AG04450 (cell line): ENCODE measurements around the gene LRTM2. TPM values are rescaled to one million over a fixed set of nuclear protein-coding genes. Genes with fewer than 3 reads are reported as not detected.

ENCODE experiments used
- CTCF ChIA-PET: fragments of 300-600, 350-600 bp; formaldehyde crosslinking; extraction: SDS; loops from one replicate; lab custom pipeline; 2022; ENCODE audit warnings: antibody characterized with exemption, inconsistent platforms; lab: Charles Lee
- POLR2A ChIA-PET: fragments of 350-600 bp; formaldehyde crosslinking; extraction: SDS; loops from one replicate; lab custom pipeline; 2021; ENCODE audit warnings: antibody characterized with exemption, inconsistent platforms; lab: Yijun Ruan, JAX
- DNase-seq: peaks from one replicate; pipeline ENCODE4 v3.0.0-alpha.2; 2011; ENCODE audit warnings: low read depth, low spot score
- H3K27ac ChIP-seq: one replicate; pipeline ENCODE4 v1.5.1; 2012; ENCODE audit warnings: low read depth, low read length, control low read depth
- H3K27me3 ChIP-seq: one replicate; pipeline ENCODE4 v1.6.0; 2012; ENCODE audit warnings: low read length; ENCODE audit not compliant: control insufficient read depth, insufficient read depth
- H3K4me3 ChIP-seq: 2 replicates; pipeline ENCODE4 v1.5.1; 2011; ENCODE audit warnings: mild to moderate bottlenecking, low read depth, low read length, control low read depth
- H3K9me3 ChIP-seq: 2 replicates; pipeline ENCODE4 v1.5.1; 2012; ENCODE audit warnings: low read length; ENCODE audit not compliant: control insufficient read depth, insufficient read depth
- polyA plus RNA-seq: library from polyadenylated mRNA; depleted of rRNA; stranded (reverse); fragments of >200 nt; gene quantifications from 2 replicates; pipeline ENCODE4 v1.2.3, GENCODE V29; 2011
- TF ChIP-seq, protein P1 (sequence below): IDR thresholded peaks from 2 replicates; pipeline ENCODE4 v1.5.1; 2011; ENCODE audit warnings: low read depth, low read length, control low read depth, inconsistent platforms

LRTM2 gene
- polyA plus RNA-seq, 1 experiment: not detected

DNA sequence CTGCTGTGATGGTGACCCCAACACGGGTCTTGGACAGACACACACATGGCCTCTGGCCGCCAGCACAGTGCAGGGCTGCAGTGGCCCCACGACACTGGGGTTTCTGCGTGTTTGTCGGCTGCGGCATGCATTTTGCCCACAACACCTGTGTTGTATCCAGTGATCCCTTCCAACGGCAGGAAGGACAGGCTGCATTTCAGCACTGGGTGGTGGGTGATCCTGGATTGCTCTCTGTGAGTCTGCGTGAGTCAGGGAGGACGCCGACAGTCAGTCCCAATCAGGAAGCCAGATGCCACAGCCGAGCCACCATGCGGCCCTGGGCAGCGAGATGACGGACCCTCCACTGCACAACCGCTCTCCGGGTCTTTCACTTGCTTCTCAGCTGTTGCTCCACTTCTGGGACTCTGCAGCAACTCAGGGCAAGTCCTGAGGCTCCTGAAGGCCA lies 20.6 kb downstream of the LRTM2 start:
- TF ChIP-seq, protein P1, sequence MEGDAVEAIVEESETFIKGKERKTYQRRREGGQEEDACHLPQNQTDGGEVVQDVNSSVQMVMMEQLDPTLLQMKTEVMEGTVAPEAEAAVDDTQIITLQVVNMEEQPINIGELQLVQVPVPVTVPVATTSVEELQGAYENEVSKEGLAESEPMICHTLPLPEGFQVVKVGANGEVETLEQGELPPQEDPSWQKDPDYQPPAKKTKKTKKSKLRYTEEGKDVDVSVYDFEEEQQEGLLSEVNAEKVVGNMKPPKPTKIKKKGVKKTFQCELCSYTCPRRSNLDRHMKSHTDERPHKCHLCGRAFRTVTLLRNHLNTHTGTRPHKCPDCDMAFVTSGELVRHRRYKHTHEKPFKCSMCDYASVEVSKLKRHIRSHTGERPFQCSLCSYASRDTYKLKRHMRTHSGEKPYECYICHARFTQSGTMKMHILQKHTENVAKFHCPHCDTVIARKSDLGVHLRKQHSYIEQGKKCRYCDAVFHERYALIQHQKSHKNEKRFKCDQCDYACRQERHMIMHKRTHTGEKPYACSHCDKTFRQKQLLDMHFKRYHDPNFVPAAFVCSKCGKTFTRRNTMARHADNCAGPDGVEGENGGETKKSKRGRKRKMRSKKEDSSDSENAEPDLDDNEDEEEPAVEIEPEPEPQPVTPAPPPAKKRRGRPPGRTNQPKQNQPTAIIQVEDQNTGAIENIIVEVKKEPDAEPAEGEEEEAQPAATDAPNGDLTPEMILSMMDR: no peak
- no peak for DNase-seq
- Histone ChIP-seq H3K27ac (no peak overlapping the region), H3K4me3 (no peak overlapping the region), H3K9me3 (no peaks in the 10 kb centered on the region; the same call in 1 of the 2 replicates), H3K27me3 (peaks cover 56% of the 10 kb centered on the region)
- POLR2A ChIA-PET: no interaction called here
- CTCF ChIA-PET: interaction anchor here (1.3 kb wide), 1 partner anchor 99 kb away, joined by 6 read pairs; no protein-coding TSS in a partner anchor

DNA sequence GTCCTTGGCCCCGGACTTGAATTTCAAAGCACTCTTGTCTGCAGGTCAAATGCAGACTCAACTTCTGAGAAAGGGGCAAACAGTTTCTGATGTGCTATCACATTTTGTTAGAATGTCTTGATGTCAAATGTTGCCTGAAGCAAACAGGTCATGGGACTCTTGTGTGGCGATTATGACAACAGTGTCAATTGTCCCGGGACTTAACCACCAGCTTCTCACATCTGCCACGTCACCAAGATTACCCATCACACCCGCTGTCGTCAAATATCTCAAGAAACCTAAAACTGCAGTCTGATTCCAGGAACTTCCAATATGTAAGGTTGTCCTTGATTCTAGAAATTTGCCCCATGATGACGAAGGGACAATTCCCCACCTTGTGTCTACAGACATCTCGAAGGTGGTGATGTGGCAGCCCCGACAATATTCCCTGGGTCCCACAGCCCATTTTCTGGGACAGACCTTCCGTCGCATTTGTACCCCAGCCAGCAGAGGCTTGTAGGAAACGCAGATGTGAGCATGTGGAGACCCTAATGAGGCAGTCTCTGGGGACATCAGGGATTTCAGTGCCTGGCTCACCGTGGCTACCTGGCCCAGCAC lies 21.3 kb downstream of the LRTM2 start:
- CTCF ChIA-PET: no interaction called here
- POLR2A ChIA-PET: no interaction called here
- H3K27ac ChIP-seq: no peak overlapping the region
- H3K9me3 ChIP-seq: no peaks in the 10 kb centered on the region; the same call in 1 of the 2 replicates
- H3K4me3 ChIP-seq: no peak overlapping the region
- no peak for DNase-seq
- TF ChIP-seq, protein P1: no peak
- peaks cover 63% of the 10 kb centered on the region for H3K27me3 ChIP-seq

- Histone ChIP-seq H3K27ac (no peak overlapping the region), H3K27me3 (peaks cover 68% of the 10 kb centered on the region), H3K4me3 (no peak overlapping the region), H3K9me3 (no peaks in the 10 kb centered on the region; the same call in 1 of the 2 replicates)
- POLR2A ChIA-PET: no interaction called here
- DNase-seq: no peak
- TF ChIP-seq, protein P1: no peak
- CTCF ChIA-PET: no interaction called here
Observed at GRCh38 chr12:1842183-1842904, 22.0 kb downstream of the LRTM2 start.

GRCh38 chr12:1842905-1843640 lies 22.7 kb downstream of the LRTM2 start:
- no peak overlapping the region for H3K27ac ChIP-seq
- TF ChIP-seq, protein P1: no peak
- H3K27me3 ChIP-seq: peaks cover 73% of the 10 kb centered on the region
- no peaks in the 10 kb centered on the region; the same call in 1 of the 2 replicates for H3K9me3 ChIP-seq
- ChIA-PET CTCF (no interaction called here), POLR2A (no interaction called here)
- DNase-seq: no peak
- H3K4me3 ChIP-seq: no peak overlapping the region

GRCh38 chr12:1843641-1844005 lies 23.3 kb downstream of the LRTM2 start:
- peaks cover 77% of the 10 kb centered on the region for H3K27me3 ChIP-seq
- no peaks in the 10 kb centered on the region; the same call in 1 of the 2 replicates for H3K9me3 ChIP-seq
- no peak for DNase-seq
- H3K4me3 ChIP-seq: no peak overlapping the region
- ChIA-PET CTCF (no interaction called here), POLR2A (no interaction called here)
- no peak overlapping the region for H3K27ac ChIP-seq
- TF ChIP-seq, protein P1: no peak
